GM12878 (cell line): ENCODE data around the gene SF1. TPM values are rescaled to one million over a fixed set of nuclear protein-coding genes. Genes with fewer than 3 reads are reported as not detected.

ENCODE experiments used
- ATAC-seq: fragments of 200-7000 bp; cut with Tn5 transposase; 3 replicates; pipeline ENCODE4 v1.9.1; 2020; ENCODE audit warnings: mild to moderate bottlenecking, moderate library complexity
- BruUV-seq: library from RNA; stranded (reverse); fragments of 400-500 nt; replicated peaks from 2 replicates; lab custom pipeline; 2021; lab: Mats Ljungman, UMichigan
- CTCF ChIA-PET: fragments of 300-600 bp; sonication (Branson Sonifier 250); formaldehyde crosslinking; extraction: SDS; loops from one replicate; lab custom pipeline; 2021; ENCODE audit warnings: inconsistent platforms; lab: Yijun Ruan, JAX
- POLR2A ChIA-PET: fragments of 350-600 bp; formaldehyde crosslinking; extraction: SDS; loops from one replicate; lab custom pipeline; 2021; ENCODE audit warnings: inconsistent platforms; lab: Charles Lee
- RAD21 ChIA-PET: fragments of 300-600 bp; sonication (Branson Sonifier 250); formaldehyde crosslinking; loops from one replicate; lab custom pipeline; 2023; ENCODE audit warnings: antibody characterized with exemption; ENCODE audit not compliant: unreplicated experiment; lab: Charles Lee
- SMC1A ChIA-PET: fragments of 300-600 bp; sonication (Branson Sonifier 250); formaldehyde crosslinking; loops from one replicate; lab custom pipeline; 2023; ENCODE audit not compliant: unreplicated experiment, uncharacterized antibody; lab: Charles Lee
- DNase-seq: peaks from one replicate; pipeline ENCODE4 v3.0.0-alpha.2; 2011; ENCODE audit warnings: low read depth, low spot score
- FAIRE-seq: peaks from 3 replicates; lab custom pipeline; 2011; peaks lifted over from hg19 to GRCh38; lab: Jason Lieb, UNC
- H2AFZ ChIP-seq: 2 replicates; pipeline ENCODE4 v1.6.0; 2011; ENCODE audit warnings: low read depth, low read length, control low read depth; ENCODE audit not compliant: control insufficient read depth
- H3K27ac ChIP-seq: 2 replicates; pipeline ENCODE4 v1.5.1; 2011; ENCODE audit warnings: control low read depth; ENCODE audit not compliant: control insufficient read depth, insufficient read depth
- H3K27me3 ChIP-seq, 2 experiments: replicated peaks in 1 of 2; 2 replicates each; pipeline versions ENCODE4 v1.6.0 to v1.6.1; 2011; ENCODE audit warnings: low read length in 1 of 2; ENCODE audit not compliant: control insufficient read depth in 2 of 2, insufficient read depth in 2 of 2
- H3K36me3 ChIP-seq, 2 experiments: 2 replicates each; pipeline ENCODE4 v1.5.1; 2011; ENCODE audit warnings: low read length in 1 of 2; ENCODE audit not compliant: control insufficient read depth in 2 of 2, insufficient read depth in 2 of 2
- H3K4me1 ChIP-seq: 2 replicates; pipeline ENCODE4 v1.6.1; 2011; ENCODE audit warnings: mild to moderate bottlenecking, low read length, moderate library complexity, mixed read lengths; ENCODE audit not compliant: control insufficient read depth, insufficient read depth
- H3K4me2 ChIP-seq: 2 replicates; pipeline ENCODE4 v1.6.0; 2011; ENCODE audit warnings: control low read depth; ENCODE audit not compliant: control insufficient read depth, insufficient read depth
- H3K4me3 ChIP-seq: fragments of 200-600 bp; sonication (generic); 2 replicates; pipeline ENCODE4 v1.5.1; 2016
- H3K79me2 ChIP-seq: 2 replicates; pipeline ENCODE4 v1.6.0; 2011; ENCODE audit warnings: low read length; ENCODE audit not compliant: control insufficient read depth, insufficient read depth
- H3K9ac ChIP-seq: 2 replicates; pipeline ENCODE4 v1.8.0; 2011; ENCODE audit warnings: low read length, control low read depth, mixed read lengths; ENCODE audit not compliant: control insufficient read depth, insufficient read depth
- H3K9me3 ChIP-seq: replicated peaks from 3 replicates; pipeline ENCODE4 v1.5.1; 2011; ENCODE audit warnings: mild to moderate bottlenecking, low read length; ENCODE audit not compliant: control insufficient read depth, insufficient read depth
- H4K20me1 ChIP-seq: 2 replicates; pipeline ENCODE4 v1.6.0; 2011; ENCODE audit not compliant: control insufficient read depth, insufficient read depth
- CEBPB ChIP-seq, 2 experiments: fragments of 150-350 bp in 1 of 2; IDR thresholded peaks; 2 replicates each; pipeline ENCODE4 v1.6.1; 2012 to 2014; ENCODE audit warnings: low read depth in 2 of 2, low read length in 2 of 2, borderline replicate concordance in 1 of 2, inconsistent platforms in 1 of 2
- CEBPZ ChIP-seq: fragments of 150-350 bp; IDR thresholded peaks from 2 replicates; pipeline ENCODE4 v1.6.1; 2016; ENCODE audit warnings: low read depth, low read length
- CREB1 ChIP-seq: IDR thresholded peaks from 2 replicates; pipeline ENCODE4 v1.6.1; 2012; ENCODE audit warnings: low read depth, mild to moderate bottlenecking, inconsistent platforms
- FOS ChIP-seq: IDR thresholded peaks from 3 replicates; pipeline ENCODE4 v1.6.1; 2011; ENCODE audit warnings: borderline replicate concordance; ENCODE audit not compliant: insufficient read length; ENCODE audit errors: extremely low read depth
- GABPA ChIP-seq: IDR thresholded peaks from 2 replicates; pipeline ENCODE4 v1.6.1; 2014; ENCODE audit warnings: antibody characterized with exemption, low read depth, mild to moderate bottlenecking, inconsistent platforms
- IKZF2 ChIP-seq, 2 experiments: fragments of 450-650 bp; IDR thresholded peaks; 2 replicates each; pipeline ENCODE4 v1.6.1; 2017; ENCODE audit warnings: mild to moderate bottlenecking in 2 of 2, moderate library complexity in 2 of 2
- IRF4 ChIP-seq: IDR thresholded peaks from 2 replicates; pipeline ENCODE4 v1.6.1; 2011; ENCODE audit warnings: low read depth, low read length
- NR2F1 ChIP-seq: fragments of 450-650 bp; conservative IDR thresholded peaks from 2 replicates; pipeline ENCODE4 v1.6.1; 2017; ENCODE audit warnings: mild to moderate bottlenecking
- RAD21 ChIP-seq: IDR thresholded peaks from 2 replicates; pipeline ENCODE4 v1.6.1; 2011; ENCODE audit warnings: mild to moderate bottlenecking, low read depth, low read length, moderate library complexity; ENCODE audit not compliant: insufficient read depth
- SKIL ChIP-seq: fragments of 450-650 bp; IDR thresholded peaks from 2 replicates; pipeline ENCODE4 v1.6.1; 2017; ENCODE audit warnings: mild to moderate bottlenecking, low read depth, inconsistent platforms; ENCODE audit not compliant: poor library complexity, severe bottlenecking
- SMAD1 ChIP-seq: fragments of 450-650 bp; IDR thresholded peaks from 2 replicates; pipeline ENCODE4 v1.6.1; 2018; ENCODE audit warnings: mild to moderate bottlenecking, low read depth; ENCODE audit not compliant: partially characterized antibody
- SMC3 ChIP-seq: IDR thresholded peaks from 2 replicates; pipeline ENCODE4 v1.6.1; 2011; ENCODE audit warnings: low read length, improper control_type of control experiment, borderline replicate concordance
- SREBF1 ChIP-seq: IDR thresholded peaks from 2 replicates; pipeline ENCODE4 v1.6.1; 2012; ENCODE audit warnings: mild to moderate bottlenecking, low read length
- TCF12 ChIP-seq: IDR thresholded peaks from 2 replicates; pipeline ENCODE4 v1.6.1; 2011; ENCODE audit warnings: low read depth, mild to moderate bottlenecking, low read length
- TCF3 ChIP-seq: IDR thresholded peaks from 2 replicates; pipeline ENCODE4 v1.6.1; 2012; ENCODE audit warnings: low read depth, mild to moderate bottlenecking, low read length, borderline replicate concordance; ENCODE audit not compliant: insufficient read depth
- ZSCAN29 ChIP-seq: fragments of 450-650 bp; IDR thresholded peaks from 2 replicates; pipeline ENCODE4 v1.6.1; 2017; ENCODE audit warnings: mild to moderate bottlenecking, moderate library complexity
- WGBS: methylation state at CpG from one replicate; pipeline ENCODE4 v1.1.6; 2016; ENCODE audit warnings: low lambda C conversion rate; ENCODE audit not compliant: insufficient replicate concordance, insufficient coverage; ENCODE audit errors: missing lambda C conversion rate; 5-methylcytosine and 5-hydroxymethylcytosine counted together
- in situ Hi-C: fragments of 300-500 bp; cut with MboI; formaldehyde crosslinking; loops from 9 replicates; pipeline ENCODE4 v1.14.3; 2018; ENCODE audit warnings: mixed read lengths
- intact Hi-C: fragments of 100-400 bp; cut with micrococcal nuclease; formaldehyde crosslinking; loops from one replicate; pipeline ENCODE4 v1.14.2; 2022; ENCODE audit not compliant: unreplicated experiment
- polyA plus RNA-seq, 11 experiments: library from polyadenylated mRNA; depleted of rRNA in 4 of 11; unstranded in 6 of 11; stranded (reverse) in 5 of 11; fragments of >200 nt; fragmentation: Nextera tagmentation in 4 of 11; fragmentation: Illumina TruSeq in 1 of 11; extraction: Ambion mirVana in 4 of 11; extraction: Trizol in 1 of 11; gene quantifications; 1 replicate in 1 of 11; 2 replicates in 10 of 11; pipeline versions ENCODE4 v1.2.1 to v1.2.3, GENCODE V29; 2011 to 2016; ENCODE audit warnings: inconsistent platforms in 2 of 11, missing spikeins in 2 of 11, low read depth in 1 of 11
- total RNA-seq, 4 experiments: library from RNA; depleted of rRNA in 3 of 4; stranded (reverse); fragments of >200 nt in 3 of 4; fragmentation: Illumina TruSeq in 1 of 4; extraction: Trizol in 1 of 4; gene quantifications; 2 replicates each; pipeline versions ENCODE4 v1.2.1 to v1.2.3, GENCODE V29; 2013 to 2021

The SF1 gene
- total and polyA plus RNA-seq, 10 of the 15 experiments (the other 5 are each of a cell fraction or from before 2014, with no cell fraction given) = 13.6 to 337 (median 103) TPM

GRCh38 chr11:64802370-64803157 is 24.2 kb upstream of the SF1 start:
- Histone ChIP-seq H3K36me3 (peaks cover 5 to 6% of the 10 kb centered on the region in 2 experiments; a peak in 3 of 4 replicates), H3K27ac (peak overlapping the region; percentile 92), H3K9ac (peak overlapping the region; percentile 93), H3K27me3 (no peaks in the 10 kb centered on the region), H3K4me3 (peak overlapping the region; percentile 87), H3K9me3 (no peaks in the 10 kb centered on the region), H4K20me1 (no peaks in the 10 kb centered on the region), H3K4me1 (peaks cover 37% of the 10 kb centered on the region), H3K4me2 (peak overlapping the region; percentile 87), H2AFZ (peak overlapping the region; percentile 60), H3K79me2 (peaks cover 30% of the 10 kb centered on the region)
- ChIA-PET CTCF (interaction anchor here (0.6 to 5.8 kb wide), 11 partner anchors 16 to 601 kb away, joined by 3 to 41 read pairs (median 4); partner anchors contain the start of genes PRDX5, RASGRP2, SF1 and TM7SF2), POLR2A (interaction anchor here (0.6 to 5.4 kb wide), 11 partner anchors 9 to 115 kb away, joined by 3 to 33 read pairs (median 4); partner anchors contain the start of genes ATG2A and SF1), RAD21 (interaction anchor here (0.6 to 2.8 kb wide), 6 partner anchors 18 to 486 kb away, joined by 3 to 12 read pairs (median 4); partner anchors contain the start of gene SF1), SMC1A (interaction anchor here (0.6 to 1.4 kb wide), 4 partner anchors 8 to 45 kb away, joined by 3 to 4 read pairs (median 4); partner anchors contain the start of gene MEN1)
- DNase-seq (no peak), FAIRE-seq (no peak), ATAC-seq (peak; percentile 55)
- in situ Hi-C loops (no loop called here), intact Hi-C loops (no loop called here)
- under 1% methylated on average over 31 of the region's 54 CpGs for WGBS
- no TSS peak for BruUV-seq
- TF ChIP-seq SREBF1 = no peak
- TF ChIP-seq SMAD1 = no peak
- no peak for TF ChIP-seq SKIL
- TF ChIP-seq CREB1 = peak; percentile 11; the same call in 1 of the 2 replicates
- TF ChIP-seq ZSCAN29 = no peak
- no peak for TF ChIP-seq TCF3
- 0 out of 2 replicates have a peak, but pooled peaks have one; percentile 18 for TF ChIP-seq IRF4
- no peak for TF ChIP-seq CEBPZ
- no peak for TF ChIP-seq TCF12
- 0 out of 2 replicates have a peak, but pooled peaks have one; percentile 19 for TF ChIP-seq NR2F1
- TF ChIP-seq RAD21 = no peak
- no peak for TF ChIP-seq IKZF2 (IDR thresholded peaks at IDR 0.05)
- no peak for TF ChIP-seq CEBPB (IDR thresholded peaks at IDR 0.05; ENCODE audit: borderline replicate concordance in 1 of 2, low read depth in 2 of 2, low read length in 2 of 2)
- TF ChIP-seq SMC3 = no peak
- TF ChIP-seq FOS = no peak
- no peak for TF ChIP-seq GABPA
